GM04503 (cell line): ENCODE data around the gene RSBN1L.
"Not testable (repeated sequence)": the region's sequence is repeated elsewhere in the genome, so short reads cannot be mapped to it uniquely, and the experiment has no call there.

Source experiments
- DNase-seq: peaks from one replicate; pipeline ENCODE4 v3.0.0-alpha.2; 2012; ENCODE audit warnings: low read depth

RSBN1L gene

GRCh38 chr7:77696057-77696642, at the start of gene RSBN1L:
RSBN1L (plus strand) TSS chr7:77696459; CDS start chr7:77696470, 11 bp downstream.
- peak; percentile 89 for DNase-seq

DNA sequence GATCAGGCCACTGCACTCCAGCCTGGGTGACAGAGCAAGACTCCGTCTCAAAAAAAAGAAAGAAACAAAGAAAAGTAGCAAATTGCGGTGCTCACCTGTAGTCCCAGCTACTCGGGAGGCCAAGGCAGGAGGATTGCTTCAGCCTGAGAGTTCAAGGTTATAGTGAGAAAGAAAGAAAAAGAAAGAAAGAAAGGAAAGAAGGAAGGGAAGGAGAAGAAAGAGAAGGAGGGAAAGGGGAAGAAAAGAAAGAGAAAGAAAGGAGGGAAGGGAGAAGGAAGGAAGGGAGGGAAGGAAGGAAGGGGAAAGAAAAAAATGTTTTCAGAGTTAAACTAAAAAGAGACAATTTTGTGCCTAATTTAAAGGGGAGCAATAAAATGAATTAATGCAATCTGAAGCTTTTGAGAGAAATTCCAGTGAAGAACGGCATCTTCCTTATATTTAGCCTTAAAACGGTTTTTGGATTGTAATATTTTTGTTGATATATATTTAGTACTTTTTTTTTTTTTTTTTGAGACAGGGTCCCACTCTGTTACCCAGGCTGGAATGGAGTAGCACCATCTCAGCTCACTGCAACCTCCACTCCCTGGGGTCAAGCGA, 47.4 kb upstream of the RSBN1L start:
- no peak for DNase-seq

- DNase-seq = no peak
These were observed 46.4 kb upstream of the RSBN1L start for GRCh38 chr7:77649716-77650349.

- no peak for DNase-seq
These were observed 44.6 kb upstream of the RSBN1L start for GRCh38 chr7:77651575-77652162.

GRCh38 chr7:77652826-77653225, 43.4 kb upstream of the RSBN1L start:
- DNase-seq = not testable (repeated sequence)

GRCh38 chr7:77653572-77653971, 42.7 kb upstream of the RSBN1L start:
- DNase-seq = no peak

DNA sequence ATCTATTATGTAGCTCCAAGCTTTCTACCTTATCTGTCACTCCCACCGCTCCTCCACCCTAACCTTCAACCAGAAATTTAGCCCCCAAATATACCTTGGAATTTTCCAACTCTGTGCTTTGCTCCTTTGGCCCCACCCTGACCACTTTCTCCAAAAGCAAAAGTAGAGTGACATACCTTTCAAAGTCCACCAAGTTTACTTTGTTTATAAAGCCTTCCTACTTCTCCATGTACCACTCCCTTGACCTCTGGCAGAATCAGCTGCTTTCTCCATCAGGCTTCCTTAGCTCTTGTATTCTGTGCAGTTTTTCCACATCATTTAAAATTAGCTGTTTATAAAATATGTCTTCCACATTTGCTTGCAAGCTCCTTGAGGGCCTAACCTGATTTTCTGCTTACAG, 40.9 kb upstream of the RSBN1L start:
- DNase-seq = no peak

- no peak for DNase-seq
These were observed 40.3 kb upstream of the RSBN1L start for GRCh38 chr7:77655836-77656455.

GRCh38 chr7:77657427-77658224, 38.6 kb upstream of the RSBN1L start:
- no peak for DNase-seq

DNA sequence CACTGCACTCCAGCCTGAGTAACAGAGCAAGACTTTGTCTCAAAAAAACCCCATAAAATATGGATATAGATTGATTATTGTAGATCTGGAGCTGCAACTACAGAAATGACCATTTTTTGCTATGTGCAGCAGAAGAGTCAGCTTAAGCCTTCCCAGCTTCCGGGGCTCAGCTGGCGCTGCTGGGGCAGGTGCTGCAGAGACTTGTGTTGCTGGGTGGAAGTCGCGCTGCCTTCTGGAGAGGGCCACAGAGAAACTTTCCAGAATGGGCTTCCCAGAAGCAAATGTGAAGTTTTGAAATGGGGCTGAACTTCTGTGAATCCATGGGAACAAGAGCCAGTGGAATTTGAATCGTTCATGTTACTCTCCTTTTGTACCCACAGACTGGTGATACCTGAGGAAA, 37.3 kb upstream of the RSBN1L start:
- no peak for DNase-seq

- DNase-seq = no peak
These were observed 34.4 kb upstream of the RSBN1L start for GRCh38 chr7:77661816-77662215.

- no peak for DNase-seq
These were observed 33.4 kb upstream of the RSBN1L start for GRCh38 chr7:77662869-77663268.

DNA sequence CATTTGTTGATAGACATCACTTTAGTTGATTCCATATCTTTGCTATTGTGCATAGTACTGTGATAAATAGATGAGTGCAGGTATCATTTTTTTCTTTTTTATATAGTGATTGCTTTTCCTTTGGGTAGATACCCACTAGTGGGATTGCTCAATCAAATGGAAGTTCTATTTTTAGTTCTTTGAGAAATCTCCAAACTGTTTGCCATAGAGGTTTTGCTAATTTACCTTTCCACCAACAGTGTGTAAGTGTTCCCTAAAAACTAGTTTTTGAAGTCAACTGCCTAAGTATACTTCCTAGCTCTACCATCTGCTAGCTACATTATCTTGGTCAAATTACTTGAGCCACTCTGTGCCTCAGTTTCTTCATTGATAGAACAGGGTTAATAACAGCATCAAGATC, 31.5 kb upstream of the RSBN1L start:
- no peak for DNase-seq

DNA sequence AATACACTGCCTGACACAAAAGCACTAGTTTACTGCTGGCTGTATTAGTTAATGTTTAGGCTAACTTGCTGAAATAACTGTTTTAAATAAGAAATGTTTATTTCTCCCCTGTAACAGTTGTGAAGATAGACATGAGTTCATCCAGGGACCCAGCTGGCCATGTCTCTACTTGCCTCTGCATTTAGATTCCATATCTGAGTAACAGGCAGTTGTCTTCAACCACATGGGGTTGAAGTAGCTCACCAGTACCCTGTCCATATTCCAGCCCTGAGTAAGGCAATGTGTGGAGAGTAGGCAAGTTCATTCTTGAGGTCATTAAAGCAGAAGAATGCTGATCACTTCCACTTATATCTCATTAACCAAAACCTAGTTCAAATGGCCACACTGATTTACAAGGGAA, 31.1 kb upstream of the RSBN1L start:
- no peak for DNase-seq

GRCh38 chr7:77667459-77668086, 28.7 kb upstream of the RSBN1L start:
- DNase-seq = no peak

GRCh38 chr7:77674878-77675277, 21.4 kb upstream of the RSBN1L start:
- DNase-seq = no peak

GRCh38 chr7:77679608-77680007, 16.7 kb upstream of the RSBN1L start:
- no peak for DNase-seq

DNA sequence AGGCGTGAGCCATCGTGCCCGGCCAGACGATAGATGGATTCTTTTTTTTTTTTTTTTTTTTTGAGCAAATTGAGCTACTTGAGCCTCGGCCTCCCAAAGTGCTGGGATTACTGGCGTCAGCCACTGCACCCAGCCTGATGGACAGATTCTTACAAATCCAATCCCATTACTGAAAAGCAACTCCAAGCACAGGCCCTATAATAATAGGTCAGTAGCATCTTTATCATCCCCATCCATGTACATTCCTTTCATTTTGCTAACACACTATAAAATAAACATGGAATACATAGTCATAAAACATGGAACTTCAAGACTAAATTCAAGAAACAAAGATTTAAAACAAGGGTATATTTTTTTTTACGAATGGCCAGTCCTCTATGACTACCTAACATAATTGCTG, 16.0 kb upstream of the RSBN1L start:
- DNase-seq = no peak

DNA sequence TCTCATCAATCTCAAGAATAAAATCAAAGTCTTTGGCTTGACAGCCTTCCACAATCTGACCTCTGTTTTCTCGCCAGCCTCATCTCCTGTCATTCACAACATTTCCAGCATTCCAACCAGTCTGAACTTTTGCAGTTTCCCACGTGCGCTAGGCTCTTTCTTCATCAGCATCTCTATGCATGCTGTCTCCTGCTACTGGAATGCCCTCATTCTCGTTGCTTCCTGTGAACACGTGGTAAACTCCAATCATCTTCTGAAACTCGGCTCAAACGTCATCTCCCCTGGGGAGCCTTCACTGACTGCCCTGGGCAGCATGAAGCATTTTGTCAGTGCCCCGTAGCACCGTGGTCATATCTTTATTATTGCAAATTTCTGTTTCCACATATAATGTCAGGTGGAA, 12.2 kb upstream of the RSBN1L start:
- DNase-seq = peak; percentile 59

DNA sequence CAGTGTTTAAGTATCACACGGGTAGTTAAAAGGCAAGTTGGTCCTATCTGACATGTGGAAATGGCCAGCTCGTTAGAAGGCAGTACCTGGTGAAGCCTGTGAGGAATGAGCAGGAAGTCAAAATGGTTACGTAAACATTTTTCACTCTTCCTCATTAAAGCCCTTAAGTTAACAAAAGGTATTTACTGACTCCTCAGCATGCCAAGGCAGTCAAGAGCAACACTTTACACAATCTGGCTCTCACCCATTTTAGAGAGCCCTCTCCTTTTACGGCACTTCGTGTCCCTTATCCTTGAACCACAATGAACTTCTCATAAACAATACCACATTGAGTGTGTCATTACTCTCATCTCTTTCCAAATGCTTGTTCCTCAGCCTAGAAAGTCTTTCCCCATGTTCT, 11.0 kb upstream of the RSBN1L start:
- DNase-seq = no peak

DNA sequence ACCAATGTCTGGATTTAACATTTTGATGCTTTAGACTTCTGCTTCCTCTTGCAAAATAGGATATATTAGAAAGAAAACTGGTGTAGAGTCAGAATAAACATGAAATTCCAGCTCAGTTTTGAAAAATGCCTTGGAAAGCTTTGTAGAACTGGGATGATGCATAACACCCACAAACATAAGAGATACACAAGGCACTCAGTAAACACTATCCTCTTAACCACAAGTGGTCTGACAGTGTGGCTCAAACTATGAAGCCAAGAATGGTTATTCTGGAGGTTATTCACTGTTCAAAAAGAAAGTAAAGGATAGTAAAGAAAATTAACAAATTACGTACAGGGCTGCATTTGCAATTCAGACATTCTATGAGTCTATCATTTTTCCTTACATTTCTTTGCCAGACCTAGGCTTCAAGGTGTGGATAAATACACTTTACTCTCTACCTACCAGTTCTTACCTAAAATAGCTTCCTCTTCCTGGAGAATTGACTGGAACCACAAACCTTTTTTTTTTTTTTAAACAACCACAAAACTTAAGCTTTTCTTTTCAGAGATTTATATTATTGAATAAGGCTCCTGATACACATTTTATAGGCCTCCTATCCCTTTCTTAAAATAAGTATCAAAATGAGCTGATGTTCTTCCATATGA, 9.0 kb upstream of the RSBN1L start:
- DNase-seq = peak; percentile 42
